HFF-Myc (cell line): ENCODE data around the gene OTOG.

Experiments used
- DNase-seq: peaks from one replicate; pipeline ENCODE4 v3.0.0-alpha.2; 2011; ENCODE audit warnings: low read depth; ENCODE audit errors: extremely low read depth
- H3K4me3 ChIP-seq: replicated peaks from 2 replicates; pipeline ENCODE4 v1.5.1; 2011; ENCODE audit warnings: low read depth, mild to moderate bottlenecking, control low read depth, low read length
- TF ChIP-seq, protein P1 (sequence below): IDR thresholded peaks from 2 replicates; pipeline ENCODE4 v1.5.1; 2012; ENCODE audit warnings: mild to moderate bottlenecking, low read depth, low read length, control low read depth; ENCODE audit errors: missing control alignments

OTOG gene

DNA sequence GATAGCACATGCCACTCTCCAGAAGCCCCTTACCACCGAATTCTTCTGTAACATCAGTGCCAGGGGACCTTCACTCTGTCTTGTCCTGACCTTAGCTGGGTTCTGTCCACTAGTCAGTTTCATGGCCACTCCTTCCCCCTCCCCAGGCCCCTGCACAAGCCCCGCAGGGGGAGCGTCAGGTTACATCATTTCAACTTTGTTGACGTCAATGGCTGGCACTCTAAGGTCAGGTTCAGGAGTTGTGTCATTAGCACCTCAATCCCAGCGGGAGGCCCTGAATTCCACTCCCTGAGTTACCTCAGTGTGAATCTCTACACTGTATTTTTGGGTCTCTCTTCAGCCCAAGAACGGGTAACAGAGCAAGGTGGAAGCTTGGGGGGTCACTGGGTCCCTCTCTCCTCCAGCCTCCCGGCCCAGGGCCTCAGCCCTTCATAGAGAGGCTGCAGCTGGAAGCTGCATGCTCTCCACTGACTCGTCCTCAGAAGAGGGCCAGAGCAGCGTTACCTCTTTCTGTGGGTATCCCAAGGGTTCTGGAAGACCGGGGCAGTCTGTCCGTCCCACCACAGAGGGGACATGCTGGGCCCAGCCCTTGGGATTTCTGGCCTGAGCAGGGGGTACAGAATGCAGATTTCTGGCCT is 13.2 kb upstream of the OTOG start:
- TF ChIP-seq, protein P1, sequence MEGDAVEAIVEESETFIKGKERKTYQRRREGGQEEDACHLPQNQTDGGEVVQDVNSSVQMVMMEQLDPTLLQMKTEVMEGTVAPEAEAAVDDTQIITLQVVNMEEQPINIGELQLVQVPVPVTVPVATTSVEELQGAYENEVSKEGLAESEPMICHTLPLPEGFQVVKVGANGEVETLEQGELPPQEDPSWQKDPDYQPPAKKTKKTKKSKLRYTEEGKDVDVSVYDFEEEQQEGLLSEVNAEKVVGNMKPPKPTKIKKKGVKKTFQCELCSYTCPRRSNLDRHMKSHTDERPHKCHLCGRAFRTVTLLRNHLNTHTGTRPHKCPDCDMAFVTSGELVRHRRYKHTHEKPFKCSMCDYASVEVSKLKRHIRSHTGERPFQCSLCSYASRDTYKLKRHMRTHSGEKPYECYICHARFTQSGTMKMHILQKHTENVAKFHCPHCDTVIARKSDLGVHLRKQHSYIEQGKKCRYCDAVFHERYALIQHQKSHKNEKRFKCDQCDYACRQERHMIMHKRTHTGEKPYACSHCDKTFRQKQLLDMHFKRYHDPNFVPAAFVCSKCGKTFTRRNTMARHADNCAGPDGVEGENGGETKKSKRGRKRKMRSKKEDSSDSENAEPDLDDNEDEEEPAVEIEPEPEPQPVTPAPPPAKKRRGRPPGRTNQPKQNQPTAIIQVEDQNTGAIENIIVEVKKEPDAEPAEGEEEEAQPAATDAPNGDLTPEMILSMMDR, result no peak
- H3K4me3 ChIP-seq, result no peak overlapping the region
- no peak for DNase-seq

DNA sequence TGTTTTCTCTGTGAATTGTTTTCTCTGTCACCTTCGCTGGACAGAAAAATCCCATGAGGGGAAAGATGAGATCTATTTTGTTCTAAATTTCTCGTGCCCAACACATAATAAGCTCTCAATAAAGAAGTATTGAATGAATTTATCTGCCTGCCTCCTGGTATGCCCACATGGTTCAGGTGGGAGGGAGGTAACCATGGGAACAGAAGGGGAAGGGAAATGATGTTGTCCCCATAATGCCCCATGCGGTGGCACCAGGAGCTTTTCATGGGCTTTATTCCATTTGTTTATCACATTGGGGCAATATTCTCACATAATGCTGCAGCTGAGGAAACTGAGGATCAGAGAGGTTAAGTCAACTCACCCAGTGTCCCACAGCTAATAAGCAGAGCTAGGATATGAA is 11.6 kb upstream of the OTOG start:
- TF ChIP-seq, protein P1, result no peak
- DNase-seq, result no peak

DNA sequence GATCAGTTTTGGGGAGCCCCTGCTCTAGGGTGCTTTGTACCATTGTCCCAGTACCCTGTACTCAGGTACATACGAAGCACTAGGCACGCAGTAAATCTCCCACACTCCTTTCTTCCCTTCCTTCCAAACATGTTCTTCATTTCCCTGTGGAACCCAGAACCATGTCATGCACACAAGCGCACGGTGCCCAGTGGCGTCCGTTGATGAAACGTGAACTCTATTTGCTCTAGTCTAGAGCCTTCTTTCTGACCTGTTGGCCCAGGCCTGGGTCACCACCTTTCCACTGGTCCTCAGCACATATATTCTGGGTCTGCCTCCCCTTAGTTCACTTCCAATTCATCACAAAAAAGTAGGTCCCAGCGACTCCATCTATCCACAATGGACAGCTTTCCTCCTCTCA is 9.8 kb upstream of the OTOG start:
- H3K4me3 ChIP-seq, result no peak overlapping the region
- TF ChIP-seq, protein P1, result no peak

More for the DNA sequence above, 11.6 kb upstream of the OTOG start:
- no peak overlapping the region for H3K4me3 ChIP-seq

DNA sequence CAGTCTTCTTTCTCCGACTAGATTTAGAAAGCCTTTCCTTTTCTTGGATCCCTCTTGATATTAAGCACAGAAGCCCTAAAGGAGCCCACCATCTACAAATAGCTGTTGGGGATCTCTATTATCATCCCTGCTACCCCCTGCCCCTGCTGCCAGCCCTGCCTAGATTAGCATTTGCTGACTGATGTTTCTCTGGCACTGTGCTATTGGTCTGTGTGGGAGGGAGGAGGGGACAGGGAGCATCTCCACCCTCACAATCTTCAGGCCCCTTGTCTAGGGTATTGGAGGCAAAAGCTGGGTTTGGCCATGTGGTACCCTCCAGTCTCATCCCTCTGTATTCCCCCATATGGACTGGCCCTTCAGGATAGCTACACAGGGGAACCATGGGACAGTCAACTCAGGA is 9.0 kb upstream of the OTOG start:
- TF ChIP-seq, protein P1, result no peak
- no peak overlapping the region for H3K4me3 ChIP-seq

More for the DNA sequence above, 9.8 kb upstream of the OTOG start:
- DNase-seq, result no peak

DNA sequence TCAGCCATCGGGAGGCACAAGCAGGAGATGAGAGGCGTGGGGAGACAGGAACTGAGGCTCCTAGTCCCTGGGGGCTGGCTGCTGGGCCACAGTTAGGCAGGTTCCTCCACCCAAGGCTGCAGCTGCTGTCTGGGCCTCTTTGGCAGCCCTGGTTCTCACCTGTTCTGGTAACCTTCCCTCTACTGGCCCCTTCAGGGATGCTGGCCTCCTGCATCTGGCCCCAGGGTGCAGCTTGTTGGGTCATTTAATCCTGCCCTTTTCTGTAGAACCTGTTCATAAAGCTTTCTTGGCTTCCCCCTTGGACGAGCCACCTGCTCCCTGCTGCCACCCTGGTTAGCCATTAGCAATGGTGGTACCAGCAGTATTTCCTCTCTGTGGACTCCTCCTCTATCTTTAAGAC is 8.3 kb upstream of the OTOG start:
- DNase-seq, result no peak
- TF ChIP-seq, protein P1, result no peak

More for the DNA sequence above, 9.0 kb upstream of the OTOG start:
- DNase-seq, result no peak

DNA sequence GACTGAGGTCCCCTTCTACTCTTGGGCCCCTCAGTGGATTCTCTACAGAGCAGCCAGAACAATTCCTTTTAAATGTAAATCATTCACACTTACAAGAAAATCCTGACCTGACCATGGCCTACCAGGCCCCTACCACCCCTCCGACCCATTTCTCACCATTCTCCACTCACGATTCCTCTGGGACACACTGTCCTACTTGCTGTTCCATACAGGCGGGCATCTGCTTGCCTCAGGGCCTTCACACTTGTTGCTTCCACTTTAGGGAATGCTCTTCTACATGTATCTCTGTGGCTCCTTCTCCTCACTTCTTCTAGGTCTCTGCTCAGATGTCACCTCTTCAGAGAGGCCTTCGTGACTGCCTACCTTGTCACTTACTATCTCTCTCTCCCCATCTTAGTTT is 6.3 kb upstream of the OTOG start:
- DNase-seq, result no peak
- TF ChIP-seq, protein P1, result no peak
- H3K4me3 ChIP-seq, result no peak overlapping the region

More for the DNA sequence above, 8.3 kb upstream of the OTOG start:
- H3K4me3 ChIP-seq, result no peak overlapping the region
